ENCODE data around the gene SMARCD2. TPM values are rescaled to one million over a fixed set of nuclear protein-coding genes. Genes with fewer than 3 reads are reported as not detected.
"Not testable (repeated sequence)": the region's sequence is repeated elsewhere in the genome, so short reads cannot be mapped to it uniquely, and the experiment has no call there.

The SMARCD2 gene
- polyA plus RNA-seq, 2 of the 4 experiments (the other 2 are of a cell fraction), result 40.4 to 52.7 TPM

GRCh38 chr17:63869491-63870291, 27.2 kb upstream of the SMARCD2 start:
- DNase-seq (ENCODE audit: low read depth in 1 of 2, low spot score in 1 of 2); POLR2A ChIA-PET; H3K4me1 ChIP-seq; H3K9me3 ChIP-seq; H3K4me2 ChIP-seq; H3K4me3 ChIP-seq; H3K27ac ChIP-seq; FAIRE-seq: not testable (repeated sequence)
- CTCF ChIA-PET, result interaction anchor here (1.1 to 7.7 kb wide), 6 partner anchors 11 to 412 kb away, joined by 3 to 90 read pairs (median 34); partner anchors contain the start of gene GH2
- peak in 1 of 2 experiments; percentile 58; a peak in 3 of 6 replicates for ATAC-seq
- WGBS (ENCODE audit: missing lambda C conversion rate), result 38% methylated on average over 9 of the region's 9 CpGs
- peak; percentile 86 for TF ChIP-seq MAFK (IDR thresholded peaks at IDR 0.05; ENCODE audit: partially characterized antibody)

DNA sequence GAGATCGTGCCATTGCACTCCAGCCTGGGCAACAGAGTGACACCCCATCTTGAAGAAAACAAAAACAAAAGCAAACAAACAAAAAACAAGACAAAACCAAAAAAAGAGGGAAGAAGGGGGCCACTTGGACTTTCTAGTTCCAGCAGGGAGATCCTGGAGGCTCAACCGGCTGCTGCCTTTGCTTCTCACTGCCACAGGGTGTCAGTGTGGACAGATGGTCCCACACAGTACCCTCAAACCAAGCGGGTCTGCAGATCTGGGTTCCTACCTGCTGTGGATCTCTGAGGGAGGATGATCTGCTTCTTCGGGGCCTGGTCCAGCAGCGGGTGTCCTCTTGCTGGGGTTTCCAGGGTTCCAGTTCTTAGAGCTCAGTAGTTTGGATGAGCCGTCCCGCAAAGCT, 24.1 kb upstream of the SMARCD2 start:
- H3K4me1 ChIP-seq; H3K9me3 ChIP-seq; H3K27ac ChIP-seq; DNase-seq (ENCODE audit: low read depth in 1 of 2, low spot score in 1 of 2); H3K4me2 ChIP-seq; FAIRE-seq; H3K4me3 ChIP-seq; POLR2A ChIA-PET: not testable (repeated sequence)
- WGBS (ENCODE audit: missing lambda C conversion rate), result 59% methylated on average over 7 of the region's 7 CpGs
- CTCF ChIA-PET, result interaction anchor here (0.6 to 7.7 kb wide), 26 partner anchors 8 to 622 kb away, joined by 3 to 90 read pairs (median 5); partner anchors contain the start of genes CSHL1, GH1, GH2 and SMARCD2
- peak; percentile 82 for ATAC-seq

GRCh38 chr17:63859257-63859656, 16.8 kb upstream of the SMARCD2 start:
- ChIA-PET POLR2A (no interaction called here), CTCF (interaction anchor here (0.6 to 5.2 kb wide), 13 partner anchors 9 to 561 kb away, joined by 3 to 91 read pairs (median 6); partner anchors contain the start of genes CSHL1, GH1 and SMARCD2)
- Histone ChIP-seq H3K4me2 (no peak overlapping the region), H3K4me3 (no peak overlapping the region), H3K27ac (no peak overlapping the region), H3K9me3 (no peaks in the 10 kb centered on the region), H3K4me1 (no peaks in the 10 kb centered on the region)
- DNase-seq (ENCODE audit: low read depth in 1 of 2, low spot score in 1 of 2) (no peak), ATAC-seq (no peak), FAIRE-seq (no peak)
- WGBS (ENCODE audit: missing lambda C conversion rate), result 25% methylated on average over 3 of the region's 3 CpGs
- TF ChIP-seq RARB (CRISPR knock-in tag; IDR thresholded peaks at IDR 0.05), result no peak
- TF ChIP-seq HES2 (IDR thresholded peaks at IDR 0.05), result no peak
- no peak for TF ChIP-seq CBX8 (IDR thresholded peaks at IDR 0.05)
- TF ChIP-seq FOXS1 (CRISPR knock-in tag; IDR thresholded peaks at IDR 0.05), result no peak
- TF ChIP-seq RAD21 (conservative IDR thresholded peaks at IDR 0.05 in 1 of 2, IDR thresholded peaks at IDR 0.05 in 1 of 2), result no peak
- TF ChIP-seq ESRRA (IDR thresholded peaks at IDR 0.05; ENCODE audit: borderline replicate concordance, low read length), result no peak
- no peak for TF ChIP-seq CTCF (IDR thresholded peaks at IDR 0.05)
- no peak for TF ChIP-seq PBX3 (IDR thresholded peaks at IDR 0.05)
- no peak for TF ChIP-seq ZSCAN20 (CRISPR knock-in tag; IDR thresholded peaks at IDR 0.05)
- TF ChIP-seq RCOR1 (IDR thresholded peaks at IDR 0.05; ENCODE audit: low read depth, low read length), result no peak
- no peak for TF ChIP-seq GATA3 (IDR thresholded peaks at IDR 0.05; ENCODE audit: borderline replicate concordance)
- no peak for TF ChIP-seq RNF2 (IDR thresholded peaks at IDR 0.05; ENCODE audit: borderline replicate concordance, low read depth)
- TF ChIP-seq SMC3 (IDR thresholded peaks at IDR 0.05), result no peak
- no peak for TF ChIP-seq POLR2A (IDR thresholded peaks at IDR 0.05; ENCODE audit: low read length)
- no peak for TF ChIP-seq MAFK (IDR thresholded peaks at IDR 0.05; ENCODE audit: partially characterized antibody)

- DNase-seq (ENCODE audit: low read depth in 1 of 2, low spot score in 1 of 2); FAIRE-seq; H3K4me3 ChIP-seq; H3K27ac ChIP-seq; H3K9me3 ChIP-seq; ATAC-seq; POLR2A ChIA-PET; H3K4me1 ChIP-seq; H3K4me2 ChIP-seq: not testable (repeated sequence)
- CTCF ChIA-PET, result interaction anchor here (0.7 to 4.7 kb wide), 2 partner anchors 10 to 23 kb away, joined by 3 to 46 read pairs; no protein-coding TSS in a partner anchor
- WGBS (ENCODE audit: missing lambda C conversion rate), result 83% methylated on average over 8 of the region's 8 CpGs
These were observed 13.9 kb upstream of the SMARCD2 start for GRCh38 chr17:63856425-63856824.

All from A549 (cell line).